H1 (cell line): Measurements from ENCODE around the gene RALA.

ENCODE experiments used
- ATF3 ChIP-seq: IDR thresholded peaks from 2 replicates; pipeline ENCODE4 v1.6.1; 2011; ENCODE audit warnings: low read depth, mild to moderate bottlenecking, low read length; ENCODE audit not compliant: insufficient read depth
- GABPA ChIP-seq: IDR thresholded peaks from 2 replicates; pipeline ENCODE4 v1.6.1; 2011; ENCODE audit warnings: mild to moderate bottlenecking, low read length, moderate library complexity, borderline replicate concordance; ENCODE audit not compliant: insufficient read depth
- POLR2A ChIP-seq, 2 experiments: IDR thresholded peaks; 1 replicate in 1 of 2; 2 replicates in 1 of 2; pipeline ENCODE4 v1.6.1; 2011; ENCODE audit warnings: low read depth in 2 of 2, low read length in 2 of 2, mild to moderate bottlenecking in 2 of 2; ENCODE audit errors: control extremely low read depth in 1 of 2
- SIN3A ChIP-seq, 2 experiments: IDR thresholded peaks in 1 of 2; conservative IDR thresholded peaks in 1 of 2; 2 replicates each; pipeline ENCODE4 v1.6.1; 2011 to 2012; ENCODE audit warnings: low read length in 2 of 2, improper control_type of control experiment in 1 of 2, low read depth in 1 of 2, mild to moderate bottlenecking in 1 of 2
- SP2 ChIP-seq: IDR thresholded peaks from 2 replicates; pipeline ENCODE4 v1.6.1; 2012; ENCODE audit warnings: mild to moderate bottlenecking, low read length, inconsistent platforms
- TF ChIP-seq, protein P1 (sequence below), 3 experiments: IDR thresholded peaks; 1 replicate in 2 of 3; 2 replicates in 1 of 3; pipeline versions ENCODE4 v1.5.1 to v1.6.1; 2011; ENCODE audit warnings: low read length in 3 of 3, mild to moderate bottlenecking in 3 of 3, inconsistent platforms in 2 of 3, low read depth in 1 of 3, moderate library complexity in 1 of 3; ENCODE audit not compliant: insufficient read depth in 1 of 3; ENCODE audit errors: control extremely low read depth in 1 of 3

GRCh38 chr7:39645482-39646407 is 22.4 kb downstream of the RALA start:
- TF ChIP-seq POLR2A (IDR thresholded peaks at IDR 0.05; ENCODE audit: control extremely low read depth in 1 of 2, low read depth in 2 of 2, low read length in 2 of 2) (no peak), SIN3A (conservative IDR thresholded peaks at IDR 0.05 in 1 of 2, IDR thresholded peaks at IDR 0.05 in 1 of 2; ENCODE audit: low read depth in 1 of 2, low read length in 2 of 2) (no peak), SP2 (no peak), GABPA (no peak), ATF3 (no peak)
- TF ChIP-seq, protein P1, sequence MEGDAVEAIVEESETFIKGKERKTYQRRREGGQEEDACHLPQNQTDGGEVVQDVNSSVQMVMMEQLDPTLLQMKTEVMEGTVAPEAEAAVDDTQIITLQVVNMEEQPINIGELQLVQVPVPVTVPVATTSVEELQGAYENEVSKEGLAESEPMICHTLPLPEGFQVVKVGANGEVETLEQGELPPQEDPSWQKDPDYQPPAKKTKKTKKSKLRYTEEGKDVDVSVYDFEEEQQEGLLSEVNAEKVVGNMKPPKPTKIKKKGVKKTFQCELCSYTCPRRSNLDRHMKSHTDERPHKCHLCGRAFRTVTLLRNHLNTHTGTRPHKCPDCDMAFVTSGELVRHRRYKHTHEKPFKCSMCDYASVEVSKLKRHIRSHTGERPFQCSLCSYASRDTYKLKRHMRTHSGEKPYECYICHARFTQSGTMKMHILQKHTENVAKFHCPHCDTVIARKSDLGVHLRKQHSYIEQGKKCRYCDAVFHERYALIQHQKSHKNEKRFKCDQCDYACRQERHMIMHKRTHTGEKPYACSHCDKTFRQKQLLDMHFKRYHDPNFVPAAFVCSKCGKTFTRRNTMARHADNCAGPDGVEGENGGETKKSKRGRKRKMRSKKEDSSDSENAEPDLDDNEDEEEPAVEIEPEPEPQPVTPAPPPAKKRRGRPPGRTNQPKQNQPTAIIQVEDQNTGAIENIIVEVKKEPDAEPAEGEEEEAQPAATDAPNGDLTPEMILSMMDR (IDR thresholded peaks at IDR 0.05; ENCODE audit: control extremely low read depth in 1 of 3, insufficient read depth in 1 of 3, low read depth in 1 of 3, low read length in 3 of 3) = no peak
